Transverse colon (tissue), 4 donors: ENCODE results near the gene GET4. TPM values are rescaled to one million over a fixed set of nuclear protein-coding genes. Genes with fewer than 3 reads are reported as not detected.

Experiments used
- DNase-seq: peaks from one replicate; pipeline ENCODE4 v3.0.0-alpha.2; 2019
- H3K27ac ChIP-seq, 4 donors: fragments of 200-600 bp; sonication (generic); 2 replicates each; pipeline ENCODE4 v1.5.1; 2016 to 2018; ENCODE audit warnings: inconsistent platforms in 4 of 4
- H3K27me3 ChIP-seq: fragments of 200-600 bp; sonication (generic); 2 replicates; pipeline ENCODE4 v1.5.1; 2017; ENCODE audit warnings: inconsistent platforms
- H3K36me3 ChIP-seq, 4 donors: fragments of 200-600 bp; sonication (generic); 2 replicates each; pipeline ENCODE4 v1.5.1; 2017 to 2019; ENCODE audit warnings: inconsistent platforms in 4 of 4
- H3K4me1 ChIP-seq, 4 donors: fragments of 200-600 bp; sonication (generic); 2 replicates each; pipeline ENCODE4 v1.5.1; 2017 to 2020; ENCODE audit warnings: inconsistent platforms in 4 of 4
- H3K4me3 ChIP-seq, 4 donors: fragments of 200-600 bp; sonication (generic); 1 replicate in 1 of 4; 2 replicates in 3 of 4; pipeline versions ENCODE4 v1.5.1 to v1.6.1; 2017 to 2019; ENCODE audit warnings: inconsistent platforms in 4 of 4
- H3K9me3 ChIP-seq, 2 donors: fragments of 200-600 bp; sonication (generic); 2 replicates each; pipeline ENCODE4 v1.5.1; 2017 to 2019; ENCODE audit warnings: inconsistent platforms in 2 of 2
- CTCF ChIP-seq, 5 experiments: fragments of 200-600 bp in 3 of 5; fragments of 450-650 bp in 2 of 5; sonication (generic) in 3 of 5; IDR thresholded peaks; 1 replicate in 2 of 5; 2 replicates in 3 of 5; pipeline ENCODE4 v1.5.1; 2016 to 2017; ENCODE audit warnings: antibody characterized with exemption in 5 of 5, inconsistent platforms in 3 of 5, mild to moderate bottlenecking in 2 of 5, moderate library complexity in 1 of 5
- EP300 ChIP-seq: sonication (generic); formaldehyde crosslinking; IDR thresholded peaks from one replicate; pipeline ENCODE4 v1.6.1; 2017; ENCODE audit warnings: antibody characterized with exemption, low read depth
- POLR2A ChIP-seq: fragments of 450-650 bp; IDR thresholded peaks from one replicate; pipeline ENCODE4 v1.6.1; 2016; ENCODE audit warnings: antibody characterized with exemption, mild to moderate bottlenecking, moderate library complexity
- POLR2AphosphoS5 ChIP-seq, 3 donors: sonication (generic); formaldehyde crosslinking; IDR thresholded peaks; one replicate each; pipeline ENCODE4 v1.6.1; 2016; ENCODE audit warnings: antibody characterized with exemption in 3 of 3
- WGBS, 2 donors: methylation state at CpG; one replicate each; pipeline ENCODE4 v1.1.5; 2018; ENCODE audit warnings: low coverage in 1 of 2; 5-methylcytosine and 5-hydroxymethylcytosine counted together
- in situ Hi-C, 4 donors: fragments of 200-750 bp; cut with MboI; loops; one replicate each; pipeline versions ENCODE4 v1.15.0 to v1.15.1; 2017; ENCODE audit warnings: low sequenced_read_pairs in 3 of 4, low pct_ligation_motif_present in 1 of 4, low pct_unique_long_range_greater_than_20kb in 1 of 4
- intact Hi-C: fragments of 100-400 bp; cut with DNase I; formaldehyde crosslinking; loops from one replicate; pipeline ENCODE4 v1.15.1; 2023; ENCODE audit warnings: low total_unique reads
- total RNA-seq, 4 donors: library from RNA; depleted of rRNA; stranded (reverse); fragments of >200 nt; gene quantifications; one replicate each; pipeline ENCODE4 v1.1.0, GENCODE V29; 2016

Gene GET4
- total RNA-seq, 4 donors from 2014 or later: 49.4 to 116 (median 85.2) TPM

GRCh38 chr7:865921-866320 is 10.4 kb upstream of the GET4 start:
- Histone ChIP-seq H3K9me3 (no peaks in the 10 kb centered on the region), H3K27ac (peak overlapping the region in 3 of 4 donors; percentile 74 to 91 (median 90)), H3K4me3 (no peak overlapping the region), H3K4me1 (peaks cover 13 to 23% (median 16%) of the 10 kb centered on the region in 4 donors), H3K27me3 (no peaks in the 10 kb centered on the region), H3K36me3 (peaks cover 0 to 20% (median 8%) of the 10 kb centered on the region in 4 donors)
- intact Hi-C loops: loop anchor here (5.0 kb wide), 1 partner anchor 34 kb away; the partner anchor contains the start of gene SUN1
- WGBS, 2 donors: 94 to 100% methylated on average over 6 to 25 of the region's 25 CpGs
- DNase-seq: no peak
- no peak for TF ChIP-seq POLR2A
- no peak for TF ChIP-seq EP300
- TF ChIP-seq CTCF (IDR thresholded peaks at IDR 0.05): no peak
- TF ChIP-seq POLR2AphosphoS5 (IDR thresholded peaks at IDR 0.05): no peak
- in situ Hi-C loops: loop anchor here in 1 of 4 donors (10.0 kb wide), 1 partner anchor 71 kb away; no protein-coding TSS in a partner anchor

- no peaks in the 10 kb centered on the region for H3K27me3 ChIP-seq
- peak; percentile 60 for DNase-seq
- H3K27ac ChIP-seq: peak overlapping the region; percentile 74 to 91 (median 84)
- H3K9me3 ChIP-seq: no peaks in the 10 kb centered on the region
- TF ChIP-seq POLR2A (no peak), POLR2AphosphoS5 (IDR thresholded peaks at IDR 0.05) (peak in 1 of 3 donors; percentile 12)
- H3K4me3 ChIP-seq: no peak overlapping the region
- H3K36me3 ChIP-seq: peaks cover 0 to 13% (median 1%) of the 10 kb centered on the region in 4 donors
- in situ Hi-C loops (loop anchor here in 1 of 4 donors (10.0 kb wide), 1 partner anchor 72 kb away; no protein-coding TSS in a partner anchor), intact Hi-C loops (loop anchor here (5.0 kb wide), 1 partner anchor 35 kb away; the partner anchor contains the start of gene SUN1)
- WGBS, 2 donors: 20 to 59% methylated on average over 2 to 15 of the region's 18 CpGs
- peaks cover 13 to 23% (median 16%) of the 10 kb centered on the region in 4 donors for H3K4me1 ChIP-seq
Measured at GRCh38 chr7:867001-867405, 9.4 kb upstream of the GET4 start.

GRCh38 chr7:867406-868188 is 8.8 kb upstream of the GET4 start:
- 33 to 47% methylated on average over 6 to 21 of the region's 22 CpGs for WGBS, 2 donors
- intact Hi-C loops (loop anchor here (5.0 kb wide), 1 partner anchor 35 kb away; the partner anchor contains the start of gene SUN1), in situ Hi-C loops (loop anchor here in 1 of 4 donors (10.0 kb wide), 1 partner anchor 73 kb away; no protein-coding TSS in a partner anchor)
- H3K36me3 ChIP-seq: peaks cover 0 to 10% (median 2%) of the 10 kb centered on the region in 4 donors
- peak overlapping the region; percentile 74 to 91 (median 84) for H3K27ac ChIP-seq
- H3K9me3 ChIP-seq: no peaks in the 10 kb centered on the region
- no peak for TF ChIP-seq CTCF (IDR thresholded peaks at IDR 0.05)
- peak; percentile 47 for TF ChIP-seq EP300
- peak; percentile 35 to 48 (median 38) for TF ChIP-seq POLR2AphosphoS5 (IDR thresholded peaks at IDR 0.05)
- TF ChIP-seq POLR2A: peak; percentile 15
- H3K4me3 ChIP-seq: no peak overlapping the region
- H3K4me1 ChIP-seq: peaks cover 13 to 23% (median 16%) of the 10 kb centered on the region in 4 donors
- DNase-seq: peak; percentile 88
- no peaks in the 10 kb centered on the region for H3K27me3 ChIP-seq

- Histone ChIP-seq H3K27ac (peak overlapping the region; percentile 74 to 91 (median 84)), H3K27me3 (no peaks in the 10 kb centered on the region), H3K36me3 (peaks cover 0 to 10% (median 3%) of the 10 kb centered on the region in 4 donors), H3K4me1 (peaks cover 13 to 27% (median 16%) of the 10 kb centered on the region in 4 donors), H3K9me3 (no peaks in the 10 kb centered on the region), H3K4me3 (no peak overlapping the region)
- 80% methylated on average over 15 of the region's 17 CpGs; no CpG with 5 or more reads in 1 of the 2 donors for WGBS, 2 donors
- no peak for DNase-seq
- in situ Hi-C loops (loop anchor here in 1 of 4 donors (10.0 kb wide), 1 partner anchor 73 kb away; no protein-coding TSS in a partner anchor), intact Hi-C loops (loop anchor here (5.0 kb wide), 1 partner anchor 36 kb away; the partner anchor contains the start of gene SUN1)
- TF ChIP-seq CTCF (IDR thresholded peaks at IDR 0.05) (no peak), POLR2A (no peak), POLR2AphosphoS5 (IDR thresholded peaks at IDR 0.05) (no peak), EP300 (no peak)
Measured at GRCh38 chr7:868189-868486, 8.2 kb upstream of the GET4 start.
